Measurements from ENCODE around the gene RXFP2.

- TF ChIP-seq CTCF (IDR thresholded peaks at IDR 0.05), result no peak
- no peak for TF ChIP-seq POLR2A (IDR thresholded peaks at IDR 0.05)
These were observed 25.2 kb downstream of the RXFP2 start for GRCh38 chr13:31764556-31764955.
